ENCODE data around the gene STAU1.
"Not testable (repeated sequence)": the region's sequence is repeated elsewhere in the genome, so short reads cannot be mapped to it uniquely, and the experiment has no call there.

The STAU1 gene

DNA sequence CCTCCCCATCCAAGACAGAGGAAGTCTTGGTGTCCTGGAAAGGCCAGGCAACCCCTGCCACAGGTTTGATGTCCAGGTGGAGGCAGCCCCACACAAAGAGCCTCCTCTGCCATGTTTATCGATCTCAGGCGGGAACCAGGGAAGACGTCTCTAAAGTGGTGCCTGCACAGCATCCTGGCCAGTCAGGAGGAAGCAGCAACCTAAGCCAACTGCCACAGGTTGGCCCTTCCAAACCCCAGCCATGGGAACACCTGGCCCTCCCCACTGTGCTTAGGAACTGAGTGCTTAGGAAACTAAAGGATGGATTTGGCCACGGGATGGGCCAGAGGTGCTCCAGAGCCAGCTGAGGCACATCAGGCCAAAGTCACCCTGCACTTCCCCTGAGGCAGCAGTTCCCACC lies 85.1 kb downstream of the STAU1 start:
- in situ Hi-C loops (cut with MboI; ENCODE audit: low sequenced_read_pairs, unreplicated experiment), result no loop called here
- TF ChIP-seq, protein P1, sequence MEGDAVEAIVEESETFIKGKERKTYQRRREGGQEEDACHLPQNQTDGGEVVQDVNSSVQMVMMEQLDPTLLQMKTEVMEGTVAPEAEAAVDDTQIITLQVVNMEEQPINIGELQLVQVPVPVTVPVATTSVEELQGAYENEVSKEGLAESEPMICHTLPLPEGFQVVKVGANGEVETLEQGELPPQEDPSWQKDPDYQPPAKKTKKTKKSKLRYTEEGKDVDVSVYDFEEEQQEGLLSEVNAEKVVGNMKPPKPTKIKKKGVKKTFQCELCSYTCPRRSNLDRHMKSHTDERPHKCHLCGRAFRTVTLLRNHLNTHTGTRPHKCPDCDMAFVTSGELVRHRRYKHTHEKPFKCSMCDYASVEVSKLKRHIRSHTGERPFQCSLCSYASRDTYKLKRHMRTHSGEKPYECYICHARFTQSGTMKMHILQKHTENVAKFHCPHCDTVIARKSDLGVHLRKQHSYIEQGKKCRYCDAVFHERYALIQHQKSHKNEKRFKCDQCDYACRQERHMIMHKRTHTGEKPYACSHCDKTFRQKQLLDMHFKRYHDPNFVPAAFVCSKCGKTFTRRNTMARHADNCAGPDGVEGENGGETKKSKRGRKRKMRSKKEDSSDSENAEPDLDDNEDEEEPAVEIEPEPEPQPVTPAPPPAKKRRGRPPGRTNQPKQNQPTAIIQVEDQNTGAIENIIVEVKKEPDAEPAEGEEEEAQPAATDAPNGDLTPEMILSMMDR (IDR thresholded peaks at IDR 0.05; ENCODE audit: borderline replicate concordance, control extremely low read depth, extremely low read depth, insufficient read depth, missing control alignments), result no peak
- no peak for DNase-seq (ENCODE audit: low spot score)

DNA sequence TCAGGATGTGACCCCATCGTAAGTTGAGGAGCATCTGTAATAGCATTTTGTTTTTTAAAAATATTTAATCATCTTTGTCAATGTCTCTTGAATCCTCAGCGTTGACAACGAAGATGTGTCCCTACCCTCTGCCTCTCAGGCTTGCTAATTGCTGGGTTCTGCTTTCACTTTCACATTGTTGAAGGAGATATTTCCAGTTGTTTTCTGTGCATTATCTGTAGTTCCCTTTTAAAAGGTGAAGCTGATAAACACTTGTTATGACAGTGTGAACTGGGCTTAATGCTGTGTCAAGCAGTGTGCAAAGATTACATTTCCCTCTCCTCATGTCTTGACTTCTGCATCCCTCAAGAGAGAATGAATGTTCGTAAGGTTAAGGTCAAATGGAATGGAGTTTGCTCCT lies 87.2 kb downstream of the STAU1 start:
- in situ Hi-C loops (cut with MboI; ENCODE audit: low sequenced_read_pairs, unreplicated experiment), result no loop called here
- TF ChIP-seq, protein P1 (IDR thresholded peaks at IDR 0.05; ENCODE audit: borderline replicate concordance, control extremely low read depth, extremely low read depth, insufficient read depth, missing control alignments), result no peak
- no peak for DNase-seq (ENCODE audit: low spot score)

DNA sequence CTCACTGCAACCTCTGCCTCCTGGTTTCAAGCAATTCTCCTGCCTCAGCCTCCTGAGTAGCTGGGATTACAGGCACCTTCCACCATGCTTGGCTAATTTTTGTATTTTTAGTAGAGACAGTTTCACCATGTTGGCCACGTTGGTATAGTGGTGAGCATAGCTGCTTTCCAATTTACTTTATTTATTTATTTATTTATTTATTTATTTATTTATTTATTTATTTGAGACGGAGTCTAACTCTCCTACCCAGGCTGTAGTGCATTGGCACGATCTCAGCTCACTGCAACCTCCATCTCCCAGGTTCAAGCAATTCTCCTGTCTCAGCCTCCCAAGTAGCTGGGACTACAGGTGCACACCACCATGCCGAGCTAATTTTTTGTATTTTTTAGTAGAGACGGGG lies 87.8 kb downstream of the STAU1 start:
- in situ Hi-C loops (cut with MboI; ENCODE audit: low sequenced_read_pairs, unreplicated experiment); DNase-seq (ENCODE audit: low spot score): not testable (repeated sequence)

DNA sequence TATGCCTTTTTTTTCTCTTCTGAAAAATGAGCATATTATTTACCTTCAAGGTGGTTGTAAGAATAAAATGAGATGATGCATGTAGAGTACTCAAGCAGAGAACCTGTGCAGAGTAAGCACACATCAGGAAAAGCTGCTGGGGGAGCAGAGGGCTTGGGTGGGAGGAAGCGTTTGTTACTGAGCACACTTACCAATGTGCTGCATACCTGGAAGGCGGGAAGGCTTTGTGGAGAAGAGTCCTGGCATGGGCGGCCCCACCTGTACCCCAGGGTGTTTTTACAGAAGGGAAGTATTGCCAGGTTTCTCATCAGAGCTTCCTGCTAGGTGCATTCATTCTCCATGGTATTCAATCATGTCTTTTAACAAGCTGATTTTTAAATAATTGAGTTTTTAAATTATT lies 89.1 kb downstream of the STAU1 start:
- TF ChIP-seq, protein P1 (IDR thresholded peaks at IDR 0.05; ENCODE audit: borderline replicate concordance, control extremely low read depth, extremely low read depth, insufficient read depth, missing control alignments), result no peak
- in situ Hi-C loops (cut with MboI; ENCODE audit: low sequenced_read_pairs, unreplicated experiment), result no loop called here
- no peak for DNase-seq (ENCODE audit: low spot score)

DNA sequence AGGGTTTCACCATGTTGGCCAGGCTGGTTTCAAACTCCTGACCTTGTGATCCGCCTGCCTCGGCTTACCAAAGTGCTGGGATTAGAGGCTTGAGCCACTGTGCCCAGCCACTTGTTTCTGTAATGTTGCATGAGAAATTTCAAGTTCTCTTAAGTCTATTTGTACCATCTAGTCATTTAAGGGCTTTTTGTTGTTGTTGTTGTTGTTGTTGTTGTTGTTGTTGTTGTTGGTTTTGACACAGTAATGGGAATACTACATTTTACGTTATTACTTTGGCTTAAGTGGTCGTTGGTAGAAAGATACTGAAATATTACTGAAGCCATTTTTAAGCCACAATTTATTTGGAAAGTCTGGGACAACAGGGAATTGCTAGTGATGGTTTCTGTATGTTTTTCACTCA lies 90.0 kb downstream of the STAU1 start:
- TF ChIP-seq, protein P1 (IDR thresholded peaks at IDR 0.05; ENCODE audit: borderline replicate concordance, control extremely low read depth, extremely low read depth, insufficient read depth, missing control alignments), result no peak
- DNase-seq (ENCODE audit: low spot score), result no peak
- in situ Hi-C loops (cut with MboI; ENCODE audit: low sequenced_read_pairs, unreplicated experiment), result no loop called here

DNA sequence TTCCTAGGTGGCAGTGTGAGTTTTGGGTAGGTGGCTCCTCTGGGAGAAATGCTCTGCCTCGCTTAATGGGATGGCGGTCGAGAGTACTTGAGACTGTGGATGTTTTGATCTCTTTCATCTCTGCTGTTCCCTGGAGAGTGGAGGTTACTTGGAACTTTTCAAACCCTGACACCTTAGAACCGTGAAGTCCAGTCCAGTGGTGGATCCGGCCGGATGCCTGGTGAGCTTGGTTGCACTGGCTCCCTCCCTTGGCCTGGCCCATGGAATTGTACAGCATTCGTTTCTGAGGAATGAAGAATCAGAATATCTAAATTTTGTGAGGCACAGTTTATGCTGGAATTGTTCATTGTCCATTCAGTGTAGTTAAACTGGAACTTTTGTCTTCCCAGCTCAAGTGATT lies 91.0 kb downstream of the STAU1 start:
- DNase-seq (ENCODE audit: low spot score), result no peak
- in situ Hi-C loops (cut with MboI; ENCODE audit: low sequenced_read_pairs, unreplicated experiment), result no loop called here
- TF ChIP-seq, protein P1 (IDR thresholded peaks at IDR 0.05; ENCODE audit: borderline replicate concordance, control extremely low read depth, extremely low read depth, insufficient read depth, missing control alignments), result no peak

DNA sequence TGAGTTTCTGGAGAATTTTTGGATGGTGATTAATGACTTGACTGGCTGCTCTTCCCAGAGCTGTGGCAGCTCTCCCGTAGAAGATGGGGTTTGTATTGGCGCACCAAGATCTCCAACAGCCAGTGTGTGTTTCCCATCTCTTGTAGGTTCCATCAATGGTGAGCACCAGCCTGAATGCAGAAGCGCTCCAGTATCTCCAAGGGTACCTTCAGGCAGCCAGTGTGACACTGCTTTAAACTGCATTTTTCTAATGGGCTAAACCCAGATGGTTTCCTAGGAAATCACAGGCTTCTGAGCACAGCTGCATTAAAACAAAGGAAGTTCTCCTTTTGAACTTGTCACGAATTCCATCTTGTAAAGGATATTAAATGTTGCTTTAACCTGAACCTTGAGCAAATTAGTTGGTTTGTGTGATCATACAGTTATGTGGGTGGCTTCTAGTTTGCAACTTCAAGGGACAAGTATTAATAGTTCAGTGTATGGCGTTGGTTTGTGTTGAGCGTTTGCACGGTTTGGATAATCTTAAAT lies 91.9 kb downstream of the STAU1 start:
- no peak for DNase-seq (ENCODE audit: low spot score)
- in situ Hi-C loops (cut with MboI; ENCODE audit: low sequenced_read_pairs, unreplicated experiment), result no loop called here
- TF ChIP-seq, protein P1 (IDR thresholded peaks at IDR 0.05; ENCODE audit: borderline replicate concordance, control extremely low read depth, extremely low read depth, insufficient read depth, missing control alignments), result no peak
